Endothelial cell of umbilical vein (primary cell): ENCODE measurements around the gene MRPL41. TPM values are rescaled to one million over a fixed set of nuclear protein-coding genes. Genes with fewer than 3 reads are reported as not detected.

Experiments used
- BruUV-seq: library from RNA; stranded (reverse); fragments of 400-500 nt; replicated peaks from 2 replicates; lab custom pipeline; 2021; lab: Mats Ljungman, UMichigan
- CTCF ChIA-PET: fragments of 300-600, 350-600 bp; sonication (Branson Sonifier 250); formaldehyde crosslinking; loops from one replicate; lab custom pipeline; 2021; ENCODE audit warnings: antibody characterized with exemption, inconsistent platforms; lab: Charles Lee
- POLR2A ChIA-PET: fragments of 300-600, 350-600 bp; sonication (Branson Sonifier 250); formaldehyde crosslinking; loops from one replicate; lab custom pipeline; 2021; ENCODE audit warnings: antibody characterized with exemption, inconsistent platforms; lab: Charles Lee
- DNase-seq: peaks from one replicate; pipeline ENCODE4 v3.0.0-alpha.2; 2011; ENCODE audit warnings: low read depth, low spot score
- FAIRE-seq: peaks from 2 replicates; lab custom pipeline; 2011; peaks lifted over from hg19 to GRCh38; lab: Jason Lieb, UNC
- H2AFZ ChIP-seq: 2 replicates; pipeline ENCODE4 v1.6.0; 2012; ENCODE audit warnings: low read depth, low read length, control low read depth, inconsistent platforms
- H3K27ac ChIP-seq: 2 replicates; pipeline ENCODE4 v1.5.1; 2011; ENCODE audit warnings: low read depth, mild to moderate bottlenecking, control low read depth, low read length, moderate library complexity; ENCODE audit not compliant: insufficient read depth
- H3K27me3 ChIP-seq, 2 experiments: 2 replicates each; pipeline versions ENCODE4 v1.6.0 to v1.6.1; 2011; ENCODE audit warnings: low read length in 2 of 2, mixed read lengths in 1 of 2; ENCODE audit not compliant: control insufficient read depth in 2 of 2, insufficient read depth in 2 of 2
- H3K36me3 ChIP-seq, 2 experiments: 2 replicates in 1 of 2; 3 replicates in 1 of 2; pipeline ENCODE4 v1.5.1; 2011; ENCODE audit warnings: low read length in 2 of 2, mild to moderate bottlenecking in 1 of 2, moderate library complexity in 1 of 2; ENCODE audit not compliant: control insufficient read depth in 2 of 2, insufficient read depth in 2 of 2; ENCODE audit errors: extremely low read depth in 1 of 2
- H3K4me1 ChIP-seq: 3 replicates; pipeline ENCODE4 v1.5.1; 2011; ENCODE audit warnings: mild to moderate bottlenecking, low read length; ENCODE audit not compliant: control insufficient read depth, insufficient read depth; ENCODE audit errors: extremely low read depth
- H3K4me2 ChIP-seq: 2 replicates; pipeline ENCODE4 v1.6.1; 2011; ENCODE audit warnings: low read length, control low read depth, mixed read lengths; ENCODE audit not compliant: insufficient read depth
- H3K4me3 ChIP-seq, 3 experiments: fragments of 200-600 bp in 1 of 3; sonication (generic), shearing (Covaris generic) in 1 of 3; replicated peaks in 1 of 3; 2 replicates each; pipeline ENCODE4 v1.5.1; 2011 to 2016; ENCODE audit warnings: control low read depth in 3 of 3, low read length in 3 of 3, mild to moderate bottlenecking in 2 of 3, inconsistent platforms in 1 of 3, low read depth in 1 of 3, moderate library complexity in 1 of 3; ENCODE audit not compliant: insufficient read depth in 1 of 3
- H3K79me2 ChIP-seq: 2 replicates; pipeline ENCODE4 v1.6.0; 2012; ENCODE audit warnings: low read length, inconsistent platforms; ENCODE audit not compliant: control insufficient read depth, insufficient read depth
- H3K9ac ChIP-seq: replicated peaks from 2 replicates; pipeline ENCODE3; 2011; ENCODE audit warnings: low read length, control low read depth; ENCODE audit not compliant: insufficient read depth; ENCODE audit errors: extremely low read depth
- H3K9me1 ChIP-seq: replicated peaks from 3 replicates; pipeline ENCODE4 v1.6.0; 2011; ENCODE audit warnings: mild to moderate bottlenecking, low read length; ENCODE audit not compliant: control insufficient read depth, insufficient read depth; ENCODE audit errors: extremely low read depth
- H3K9me3 ChIP-seq: replicated peaks from 2 replicates; pipeline ENCODE4 v1.5.1; 2012; ENCODE audit warnings: low read length, inconsistent platforms; ENCODE audit not compliant: control insufficient read depth, insufficient read depth
- H4K20me1 ChIP-seq: replicated peaks from 2 replicates; pipeline ENCODE3; 2011; ENCODE audit warnings: mild to moderate bottlenecking, low read length; ENCODE audit not compliant: control insufficient read depth, insufficient read depth; ENCODE audit errors: extremely low read depth
- CTCF ChIP-seq, 2 donors: IDR thresholded peaks; 1 replicate in 1 of 2; 2 replicates in 1 of 2; pipeline ENCODE4 v1.5.1; 2011; ENCODE audit warnings: low read length in 2 of 2, mild to moderate bottlenecking in 2 of 2, moderate library complexity in 2 of 2, control low read depth in 1 of 2, inconsistent platforms in 1 of 2, low read depth in 1 of 2; ENCODE audit not compliant: insufficient read depth in 1 of 2; ENCODE audit errors: extremely low read depth in 1 of 2
- EZH2 ChIP-seq: IDR thresholded peaks from 2 replicates; pipeline ENCODE4 v1.6.1; 2012; ENCODE audit warnings: borderline replicate concordance, low read depth, mild to moderate bottlenecking, moderate library complexity, low read length, inconsistent platforms; ENCODE audit not compliant: severe bottlenecking
- FOS ChIP-seq: IDR thresholded peaks from 2 replicates; pipeline ENCODE4 v1.6.1; 2011; ENCODE audit warnings: mild to moderate bottlenecking, low read length, moderate library complexity, borderline replicate concordance; ENCODE audit not compliant: insufficient read depth
- JUN ChIP-seq: IDR thresholded peaks from 2 replicates; pipeline ENCODE4 v1.6.1; 2011; ENCODE audit warnings: borderline replicate concordance, low read depth; ENCODE audit not compliant: insufficient read length, insufficient read depth
- MYC ChIP-seq: IDR thresholded peaks from one replicate; pipeline ENCODE4 v1.6.1; 2011; ENCODE audit warnings: mild to moderate bottlenecking, low read depth, low read length
- POLR2A ChIP-seq: IDR thresholded peaks from 2 replicates; pipeline ENCODE4 v1.6.1; 2012; ENCODE audit warnings: low read depth, mild to moderate bottlenecking, control low read depth, low read length
- POLR2AphosphoS5 ChIP-seq: IDR thresholded peaks from 2 replicates; pipeline ENCODE4 v1.6.1; 2012; ENCODE audit warnings: low read depth, mild to moderate bottlenecking, control low read depth, low read length, moderate library complexity; ENCODE audit not compliant: insufficient read depth
- dilution Hi-C: fragments of 300-500 bp; cut with MboI; formaldehyde crosslinking; loops from one replicate; pipeline ENCODE4 v1.15.0; 2019; ENCODE audit warnings: low sequenced_read_pairs; ENCODE audit not compliant: extremely low pct_ligation_motif_present
- intact Hi-C: fragments of 100-400 bp; cut with micrococcal nuclease; formaldehyde crosslinking; loops from one replicate; pipeline ENCODE4 v1.10.0; 2022
- polyA plus RNA-seq, 4 experiments: library from polyadenylated mRNA; depleted of rRNA in 3 of 4; stranded (reverse) in 3 of 4; unstranded in 1 of 4; fragments of >200 nt; gene quantifications; 2 replicates each; pipeline versions ENCODE4 v1.2.1 to v1.2.3, GENCODE V29; 2011 to 2012; ENCODE audit warnings: missing spikeins in 1 of 4
- total RNA-seq: library from RNA; stranded (reverse); gene quantifications from 2 replicates; pipeline ENCODE4 v1.2.3, GENCODE V29; 2021
- TF ChIP-seq, protein P1 (sequence below): IDR thresholded peaks from 2 replicates; pipeline ENCODE4 v1.6.1; 2011; ENCODE audit not compliant: insufficient read depth, insufficient read length

Gene MRPL41
- total and polyA plus RNA-seq, 2 donors (not counting 3 experiments of a cell fraction or from before 2014, with no cell fraction given), result 50.4 to 50.7 TPM

- no peak for FAIRE-seq
- no peak overlapping the region for H3K4me2 ChIP-seq
- no TSS peak for BruUV-seq
- ChIA-PET CTCF (no interaction called here), POLR2A (no interaction called here)
- no peaks in the 10 kb centered on the region for H3K27me3 ChIP-seq
- no peaks in the 10 kb centered on the region for H4K20me1 ChIP-seq
- TF ChIP-seq CTCF (IDR thresholded peaks at IDR 0.05; ENCODE audit: extremely low read depth in 1 of 2, insufficient read depth in 1 of 2, low read depth in 1 of 2, low read length in 2 of 2), result no peak
- no peak for TF ChIP-seq FOS
- TF ChIP-seq, protein P1, sequence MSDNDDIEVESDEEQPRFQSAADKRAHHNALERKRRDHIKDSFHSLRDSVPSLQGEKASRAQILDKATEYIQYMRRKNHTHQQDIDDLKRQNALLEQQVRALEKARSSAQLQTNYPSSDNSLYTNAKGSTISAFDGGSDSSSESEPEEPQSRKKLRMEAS, result no peak
- no peak for TF ChIP-seq MYC
- TF ChIP-seq JUN, result no peak
- TF ChIP-seq POLR2A, result no peak
- no peak for TF ChIP-seq EZH2
- TF ChIP-seq POLR2AphosphoS5, result no peak
- dilution Hi-C loops (no loop called here), intact Hi-C loops (no loop called here)
- H3K9me3 ChIP-seq, result no peaks in the 10 kb centered on the region
- no peaks in the 10 kb centered on the region for H3K9me1 ChIP-seq
- no peak overlapping the region for H3K27ac ChIP-seq
- H3K36me3 ChIP-seq, result peaks cover 10 to 20% of the 10 kb centered on the region in 2 experiments
- H2AFZ ChIP-seq, result no peak overlapping the region
- H3K79me2 ChIP-seq, result peaks cover 4% of the 10 kb centered on the region
- H3K9ac ChIP-seq, result no peak overlapping the region
- DNase-seq, result no peak
- no peaks in the 10 kb centered on the region for H3K4me1 ChIP-seq
- no peak overlapping the region for H3K4me3 ChIP-seq
These were observed 6.4 kb downstream of the MRPL41 start for GRCh38 chr9:137558127-137558526.
